ENCODE results near the gene HPGD.
"Not testable (repeated sequence)": the region's sequence is repeated elsewhere in the genome, so short reads cannot be mapped to it uniquely, and the experiment has no call there.

HPGD gene

GRCh38 chr4:174524242-174524641, 2.0 kb upstream of the HPGD start:
- DNase-seq (ENCODE audit: low read depth) = no peak

GRCh38 chr4:174523025-174523693, 871 bp upstream of the HPGD start:
- no peak for DNase-seq (ENCODE audit: low read depth)

GRCh38 chr4:174521800-174522182, 497 bp downstream of the HPGD start:
- no peak for DNase-seq (ENCODE audit: low read depth)

GRCh38 chr4:174520660-174521059, 1.6 kb downstream of the HPGD start:
- DNase-seq (ENCODE audit: low read depth) = no peak

GRCh38 chr4:174517502-174518445, 4.5 kb downstream of the HPGD start:
- no peak for DNase-seq (ENCODE audit: low read depth)

GRCh38 chr4:174516794-174517193, 5.5 kb downstream of the HPGD start:
- DNase-seq (ENCODE audit: low read depth) = no peak

GRCh38 chr4:174516345-174516744, 5.9 kb downstream of the HPGD start:
- DNase-seq (ENCODE audit: low read depth) = no peak

- DNase-seq (ENCODE audit: low read depth) = no peak
Measured at GRCh38 chr4:174512745-174513144, 9.5 kb downstream of the HPGD start.

- no peak for DNase-seq (ENCODE audit: low read depth)
Measured at GRCh38 chr4:174505892-174506291, 16.4 kb downstream of the HPGD start.

GRCh38 chr4:174505007-174505406, 17.3 kb downstream of the HPGD start:
- no peak for DNase-seq (ENCODE audit: low read depth)

GRCh38 chr4:174503079-174503715, 19.1 kb downstream of the HPGD start:
- no peak for DNase-seq (ENCODE audit: low read depth)

- no peak for DNase-seq (ENCODE audit: low read depth)
Measured at GRCh38 chr4:174496631-174497432, 25.5 kb downstream of the HPGD start.

- DNase-seq (ENCODE audit: low read depth) = no peak
Measured at GRCh38 chr4:174495626-174496025, 26.7 kb downstream of the HPGD start.

- no peak for DNase-seq (ENCODE audit: low read depth)
Measured at GRCh38 chr4:174494726-174495125, 27.6 kb downstream of the HPGD start.

GRCh38 chr4:174494146-174494545, 28.1 kb downstream of the HPGD start:
- no peak for DNase-seq (ENCODE audit: low read depth)

GRCh38 chr4:174490451-174490961, 31.8 kb downstream of the HPGD start:
- no peak for DNase-seq (ENCODE audit: low read depth)

GRCh38 chr4:174488368-174488767, 33.9 kb downstream of the HPGD start:
- not testable (repeated sequence) for DNase-seq (ENCODE audit: low read depth)

- no peak for DNase-seq (ENCODE audit: low read depth)
Measured at GRCh38 chr4:174485025-174485424, 37.3 kb downstream of the HPGD start.

- DNase-seq (ENCODE audit: low read depth) = no peak
Measured at GRCh38 chr4:174483792-174484191, 38.5 kb downstream of the HPGD start.

- no peak for DNase-seq (ENCODE audit: low read depth)
Measured at GRCh38 chr4:174479140-174479539, 43.1 kb downstream of the HPGD start.

GRCh38 chr4:174475528-174475927, 46.8 kb downstream of the HPGD start:
- no peak for DNase-seq (ENCODE audit: low read depth)

Measured in stimulated activated CD8-positive, alpha-beta memory T cell treated with anti-CD3 and anti-CD28 coated beads, Interleukin-15, amount 100 ng/mL, for 1 hour (primary cell).